Measurements from ENCODE around the gene SMARCAL1. TPM values are rescaled to one million over a fixed set of nuclear protein-coding genes. Genes with fewer than 3 reads are reported as not detected.

The SMARCAL1 gene
- total and polyA plus RNA-seq, 8 donors, result 5.8 to 152 (median 18.3) TPM

DNA sequence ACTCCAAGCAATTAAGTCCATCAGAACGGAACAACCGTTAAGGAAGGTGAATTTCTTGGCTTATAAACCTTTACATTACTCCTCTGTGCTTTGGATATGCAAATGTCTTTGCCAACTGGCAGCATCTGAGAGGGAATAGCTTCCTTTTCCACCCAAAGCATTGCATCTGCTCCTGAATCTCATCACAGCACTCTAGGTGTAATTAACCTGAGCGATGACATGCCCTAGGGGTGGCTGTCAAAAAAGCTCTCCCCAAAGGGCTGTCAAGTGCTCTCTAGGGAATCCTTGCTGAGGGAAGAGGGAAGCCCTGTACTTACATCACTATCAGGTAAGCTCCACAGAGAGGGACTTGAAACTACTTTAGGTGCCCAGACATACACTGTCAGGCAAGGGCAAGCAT lies 5.5 kb upstream of the SMARCAL1 start:
- Histone ChIP-seq H3K36me3 (no peaks in the 10 kb centered on the region), H3K4me1 (peaks cover 0 to 3% (median under 1%) of the 10 kb centered on the region in 4 donors), H3K27ac (no peak overlapping the region), H3K9me3 (no peaks in the 10 kb centered on the region), H3K27me3 (peaks cover 0 to 23% (median 0%) of the 10 kb centered on the region in 3 donors), H3K4me3 (no peak overlapping the region)
- no peak for DNase-seq
- WGBS, 5 donors, result 58 to 76% (median 68%) methylated on average over 3 of the region's 3 CpGs
- no peak for TF ChIP-seq POLR2AphosphoS5 (IDR thresholded peaks at IDR 0.05)
- TF ChIP-seq, protein P1, sequence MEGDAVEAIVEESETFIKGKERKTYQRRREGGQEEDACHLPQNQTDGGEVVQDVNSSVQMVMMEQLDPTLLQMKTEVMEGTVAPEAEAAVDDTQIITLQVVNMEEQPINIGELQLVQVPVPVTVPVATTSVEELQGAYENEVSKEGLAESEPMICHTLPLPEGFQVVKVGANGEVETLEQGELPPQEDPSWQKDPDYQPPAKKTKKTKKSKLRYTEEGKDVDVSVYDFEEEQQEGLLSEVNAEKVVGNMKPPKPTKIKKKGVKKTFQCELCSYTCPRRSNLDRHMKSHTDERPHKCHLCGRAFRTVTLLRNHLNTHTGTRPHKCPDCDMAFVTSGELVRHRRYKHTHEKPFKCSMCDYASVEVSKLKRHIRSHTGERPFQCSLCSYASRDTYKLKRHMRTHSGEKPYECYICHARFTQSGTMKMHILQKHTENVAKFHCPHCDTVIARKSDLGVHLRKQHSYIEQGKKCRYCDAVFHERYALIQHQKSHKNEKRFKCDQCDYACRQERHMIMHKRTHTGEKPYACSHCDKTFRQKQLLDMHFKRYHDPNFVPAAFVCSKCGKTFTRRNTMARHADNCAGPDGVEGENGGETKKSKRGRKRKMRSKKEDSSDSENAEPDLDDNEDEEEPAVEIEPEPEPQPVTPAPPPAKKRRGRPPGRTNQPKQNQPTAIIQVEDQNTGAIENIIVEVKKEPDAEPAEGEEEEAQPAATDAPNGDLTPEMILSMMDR (IDR thresholded peaks at IDR 0.05), result no peak
- intact Hi-C loops (cut with DNase I; ENCODE audit: low total_unique reads), result no loop called here

DNA sequence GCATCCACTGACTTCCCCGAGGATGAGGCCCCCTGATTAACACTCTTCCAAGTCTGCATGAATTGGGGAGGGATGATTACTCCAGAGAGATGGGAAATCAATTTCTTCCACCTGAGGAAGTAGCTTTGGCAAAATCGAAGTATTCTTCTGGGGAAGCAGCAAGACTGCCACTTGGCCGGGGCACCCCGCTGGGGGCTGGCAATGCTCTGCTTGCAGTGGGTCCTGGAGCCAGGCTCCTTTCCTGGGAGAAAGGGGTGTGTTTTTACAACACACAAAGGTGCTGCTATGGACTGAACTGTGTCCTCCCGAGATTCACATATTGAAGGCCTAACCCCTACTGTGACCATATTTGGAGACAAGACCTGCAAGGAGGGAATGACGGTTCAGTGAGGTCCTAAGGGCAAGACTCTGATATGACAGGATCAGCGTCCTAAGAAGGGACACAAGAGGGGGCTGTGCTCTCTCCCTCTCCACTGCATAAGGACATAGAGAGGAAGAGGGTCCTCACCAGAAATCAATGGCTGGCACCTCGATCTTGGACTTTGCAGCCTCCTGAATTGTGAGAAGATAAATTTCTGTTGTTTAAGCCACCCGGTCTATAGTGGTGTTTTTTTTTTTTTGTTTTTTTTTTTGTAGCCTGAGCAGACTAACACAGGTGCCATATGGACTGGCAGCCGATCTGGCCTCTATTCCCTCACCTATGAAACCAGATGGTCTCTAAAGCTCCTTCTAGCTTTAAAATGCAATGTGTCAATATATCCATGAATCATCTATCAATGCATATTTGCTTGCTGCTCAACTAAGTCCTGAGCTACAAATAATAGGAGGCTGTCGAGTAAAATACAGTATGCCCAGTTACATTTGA lies 3.6 kb upstream of the SMARCAL1 start:
- no peak overlapping the region for H3K27ac ChIP-seq
- DNase-seq, result no peak

DNA sequence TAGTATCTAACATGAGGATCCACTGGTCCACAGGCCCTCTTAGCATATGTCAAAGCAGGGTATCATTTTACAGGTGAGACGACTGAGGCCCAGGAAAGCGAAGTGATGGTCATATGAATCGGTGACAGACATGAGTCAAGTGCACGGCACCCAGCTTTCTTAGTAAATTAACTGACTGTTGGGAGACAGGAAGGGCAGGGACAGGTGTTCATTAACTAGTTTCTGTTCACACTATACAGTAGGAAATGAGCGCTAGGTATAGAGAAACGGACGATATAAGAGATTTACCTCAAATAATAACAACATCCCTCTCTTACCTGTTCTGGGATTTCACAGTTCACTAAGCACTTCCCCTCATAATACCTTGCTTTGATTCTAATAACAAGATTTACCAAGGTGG lies 1.7 kb upstream of the SMARCAL1 start:
- WGBS, 5 donors, result 82 to 92% (median 85%) methylated on average over 7 of the region's 7 CpGs
- peaks cover 3 to 12% (median 11%) of the 10 kb centered on the region in 4 donors for H3K36me3 ChIP-seq
- no peak overlapping the region for H3K27ac ChIP-seq
- TF ChIP-seq, protein P1 (IDR thresholded peaks at IDR 0.05), result no peak
- TF ChIP-seq EP300 (IDR thresholded peaks at IDR 0.05) (no peak), POLR2AphosphoS5 (IDR thresholded peaks at IDR 0.05) (no peak), POLR2A (IDR thresholded peaks at IDR 0.05) (no peak)
- no peak overlapping the region for H3K4me3 ChIP-seq
- no peak for DNase-seq
- H3K9me3 ChIP-seq, result no peaks in the 10 kb centered on the region
- intact Hi-C loops (cut with DNase I; ENCODE audit: low total_unique reads), result no loop called here
- H3K27me3 ChIP-seq, result peaks cover 0 to 20% (median 0%) of the 10 kb centered on the region in 3 donors
- peaks cover 0 to 16% (median 14%) of the 10 kb centered on the region in 4 donors for H3K4me1 ChIP-seq

More for the DNA sequence above, 3.6 kb upstream of the SMARCAL1 start:
- H3K27me3 ChIP-seq, result peaks cover 0 to 23% (median 0%) of the 10 kb centered on the region in 3 donors
- peaks cover 0 to 15% (median 12%) of the 10 kb centered on the region in 4 donors for H3K4me1 ChIP-seq
- H3K9me3 ChIP-seq, result no peaks in the 10 kb centered on the region
- no peak overlapping the region for H3K4me3 ChIP-seq
- H3K36me3 ChIP-seq, result no peaks in the 10 kb centered on the region
- WGBS, 5 donors, result 58 to 64% (median 61%) methylated on average over 11 of the region's 11 CpGs
- TF ChIP-seq POLR2AphosphoS5 (IDR thresholded peaks at IDR 0.05), result no peak
- TF ChIP-seq, protein P1 (IDR thresholded peaks at IDR 0.05), result no peak
- no peak for TF ChIP-seq EP300 (IDR thresholded peaks at IDR 0.05)
- TF ChIP-seq POLR2A (IDR thresholded peaks at IDR 0.05), result no peak
- intact Hi-C loops (cut with DNase I; ENCODE audit: low total_unique reads), result no loop called here

DNA sequence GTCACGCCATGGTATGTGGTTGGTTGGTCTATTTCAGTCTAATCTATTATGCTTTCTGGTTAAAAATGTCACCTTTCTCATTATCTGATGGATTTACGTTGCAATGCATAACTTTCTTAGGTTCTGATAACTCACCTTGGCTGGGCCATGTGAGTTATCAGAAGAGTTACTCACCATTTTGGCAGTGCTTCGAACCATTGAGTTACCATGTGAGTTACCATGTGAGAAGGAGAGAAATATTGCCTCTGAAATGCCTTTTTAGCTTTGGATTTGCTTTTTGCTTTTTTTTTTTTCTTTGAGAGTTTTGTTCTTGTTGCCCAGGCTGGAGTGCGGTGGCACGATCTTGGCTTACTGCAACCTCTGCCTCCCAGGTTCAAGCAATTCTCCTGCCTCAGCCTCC lies 1.6 kb downstream of the SMARCAL1 start:
- Histone ChIP-seq H3K9me3 (no peaks in the 10 kb centered on the region), H3K27ac (no peak overlapping the region), H3K27me3 (no peaks in the 10 kb centered on the region), H3K4me3 (no peak overlapping the region), H3K4me1 (peaks cover 0 to 31% (median 16%) of the 10 kb centered on the region in 4 donors), H3K36me3 (peaks cover 3 to 40% (median 37%) of the 10 kb centered on the region in 4 donors)
- intact Hi-C loops (cut with DNase I; ENCODE audit: low total_unique reads), result no loop called here
- TF ChIP-seq EP300 (IDR thresholded peaks at IDR 0.05) (no peak), POLR2A (IDR thresholded peaks at IDR 0.05) (no peak)
- 76 to 93% (median 90%) methylated on average over 5 of the region's 5 CpGs for WGBS, 5 donors
- DNase-seq, result no peak
